HepG2 (cell line): ENCODE results near the gene FGFR2.

Source experiments
- ATF3 ChIP-seq: sonication (generic); formaldehyde crosslinking; IDR thresholded peaks from 2 replicates; pipeline ENCODE4 v1.4.0; 2020; ENCODE audit warnings: missing genetic modification reagents
- ZNF512 ChIP-seq: sonication (generic); formaldehyde crosslinking; IDR thresholded peaks from 2 replicates; pipeline ENCODE4 v1.4.0; 2020; ENCODE audit warnings: mild to moderate bottlenecking, missing genetic modification reagents

- TF ChIP-seq ZNF512 (CRISPR knock-in tag) (no peak), ATF3 (CRISPR knock-in tag) (no peak)
Observed at GRCh38 chr10:121444520-121445165, 153.6 kb downstream of the FGFR2 start.
